ENCODE results near the gene ATG4C. TPM values are rescaled to one million over a fixed set of nuclear protein-coding genes. Genes with fewer than 3 reads are reported as not detected.

The ATG4C gene
- total RNA-seq, 1 donor from 2014 or later: 39.5 TPM

DNA sequence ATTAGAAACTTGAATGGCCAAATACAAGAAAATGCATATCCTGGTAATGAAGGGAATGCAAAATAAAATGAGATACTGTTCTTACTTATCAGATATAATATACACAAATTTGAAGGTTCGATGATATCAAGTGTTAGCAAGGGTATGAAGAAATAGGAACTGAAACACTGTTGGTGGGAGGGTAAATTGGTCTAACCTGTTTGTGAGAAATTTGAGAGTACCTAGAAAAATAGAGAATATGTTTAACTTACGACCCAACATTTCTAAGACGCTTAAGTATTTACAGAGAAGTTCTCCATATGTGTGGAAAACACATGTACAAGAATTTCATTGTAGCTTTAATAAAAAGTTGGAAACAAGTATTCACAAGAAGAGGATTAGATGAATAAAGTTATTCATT lies 25.9 kb downstream of the ATG4C start:
- Mint-ChIP-seq H3K27ac (no peak overlapping the region), H3K4me1 (no peaks in the 10 kb centered on the region), H3K4me3 (no peak overlapping the region), H3K9me3 (peaks cover 3% of the 10 kb centered on the region), H3K27me3 (ENCODE audit: insufficient read depth, low read depth) (no peaks in the 10 kb centered on the region), H3K36me3 (peaks cover 52% of the 10 kb centered on the region)
- Histone ChIP-seq H3K9me3 (ENCODE audit: low read depth) (no peaks in the 10 kb centered on the region), H3K4me1 (peaks cover 7% of the 10 kb centered on the region), H3F3A (ENCODE audit: low read depth) (no peaks in the 10 kb centered on the region), H4K20me1 (ENCODE audit: low read depth) (no peaks in the 10 kb centered on the region), H3K27ac (no peak overlapping the region), H3K79me2 (ENCODE audit: low read depth) (no peaks in the 10 kb centered on the region), H3K36me3 (peaks cover 7% of the 10 kb centered on the region), H3K27me3 (no peaks in the 10 kb centered on the region), H2AFZ (replicated peaks) (no peak overlapping the region), H3K4me2 (no peak overlapping the region), H3K4me3 (no peak overlapping the region), H3K9ac (no peak overlapping the region)
- TF ChIP-seq EZH2phosphoT487 (IDR thresholded peaks at IDR 0.05) (no peak), EZH2 (IDR thresholded peaks at IDR 0.05) (no peak)
- TF ChIP-seq, protein P1, sequence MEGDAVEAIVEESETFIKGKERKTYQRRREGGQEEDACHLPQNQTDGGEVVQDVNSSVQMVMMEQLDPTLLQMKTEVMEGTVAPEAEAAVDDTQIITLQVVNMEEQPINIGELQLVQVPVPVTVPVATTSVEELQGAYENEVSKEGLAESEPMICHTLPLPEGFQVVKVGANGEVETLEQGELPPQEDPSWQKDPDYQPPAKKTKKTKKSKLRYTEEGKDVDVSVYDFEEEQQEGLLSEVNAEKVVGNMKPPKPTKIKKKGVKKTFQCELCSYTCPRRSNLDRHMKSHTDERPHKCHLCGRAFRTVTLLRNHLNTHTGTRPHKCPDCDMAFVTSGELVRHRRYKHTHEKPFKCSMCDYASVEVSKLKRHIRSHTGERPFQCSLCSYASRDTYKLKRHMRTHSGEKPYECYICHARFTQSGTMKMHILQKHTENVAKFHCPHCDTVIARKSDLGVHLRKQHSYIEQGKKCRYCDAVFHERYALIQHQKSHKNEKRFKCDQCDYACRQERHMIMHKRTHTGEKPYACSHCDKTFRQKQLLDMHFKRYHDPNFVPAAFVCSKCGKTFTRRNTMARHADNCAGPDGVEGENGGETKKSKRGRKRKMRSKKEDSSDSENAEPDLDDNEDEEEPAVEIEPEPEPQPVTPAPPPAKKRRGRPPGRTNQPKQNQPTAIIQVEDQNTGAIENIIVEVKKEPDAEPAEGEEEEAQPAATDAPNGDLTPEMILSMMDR (IDR thresholded peaks at IDR 0.05): no peak
- DNase-seq (ENCODE audit: low spot score): no peak

DNA sequence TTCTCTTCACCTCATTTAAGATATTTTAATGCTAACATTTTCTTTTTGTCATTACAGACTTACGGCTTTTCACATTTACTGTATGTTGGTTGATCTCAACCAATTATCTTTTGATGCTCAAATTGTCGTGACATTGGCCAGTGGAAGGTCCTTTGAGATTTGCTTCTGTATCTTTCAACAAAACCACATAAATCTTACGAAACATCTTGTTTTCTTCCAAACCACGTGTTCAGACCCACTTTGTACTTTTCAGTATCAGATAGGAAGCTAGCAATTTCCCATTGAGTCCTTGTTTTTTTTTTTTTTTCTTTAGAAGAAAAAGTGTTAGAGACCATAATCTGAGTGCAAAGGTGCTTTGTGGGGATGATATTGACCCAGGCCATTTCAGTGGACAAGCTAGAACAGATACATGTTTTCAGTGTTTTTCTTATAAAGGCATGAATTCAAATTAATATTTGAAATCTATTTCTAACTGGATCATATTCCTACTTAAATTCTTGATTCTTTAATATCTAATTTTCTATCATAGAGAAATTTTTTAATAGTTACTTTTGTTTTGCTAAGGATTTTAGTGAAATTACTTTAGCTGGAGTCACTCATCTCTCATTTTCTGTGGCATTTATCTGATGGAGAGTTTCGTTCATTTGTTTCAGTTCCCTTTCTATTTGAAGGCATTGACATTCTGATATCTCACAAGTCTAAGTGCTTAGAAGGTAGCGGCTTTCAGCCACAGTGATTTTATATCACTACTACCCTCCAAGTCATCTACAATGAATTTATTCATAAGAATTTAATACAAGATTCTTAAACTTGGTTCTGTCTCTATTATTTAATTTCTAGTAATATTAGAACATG lies 26.7 kb downstream of the ATG4C start:
- no peak overlapping the region for H3K4me3 Mint-ChIP-seq
- Histone ChIP-seq H3F3A (ENCODE audit: low read depth) (no peaks in the 10 kb centered on the region), H4K20me1 (ENCODE audit: low read depth) (no peaks in the 10 kb centered on the region), H3K9me3 (ENCODE audit: low read depth) (no peaks in the 10 kb centered on the region), H3K4me2 (no peak overlapping the region), H3K36me3 (peaks cover 7% of the 10 kb centered on the region), H3K4me3 (no peak overlapping the region), H3K4me1 (peaks cover 7% of the 10 kb centered on the region), H3K27ac (no peak overlapping the region), H3K27me3 (no peaks in the 10 kb centered on the region), H3K9ac (no peak overlapping the region), H3K79me2 (ENCODE audit: low read depth) (no peaks in the 10 kb centered on the region), H2AFZ (replicated peaks) (no peak overlapping the region)
- H3K27ac Mint-ChIP-seq: no peak overlapping the region
- H3K27me3 Mint-ChIP-seq (ENCODE audit: insufficient read depth, low read depth): no peaks in the 10 kb centered on the region
- no peak for DNase-seq (ENCODE audit: low spot score)
- peaks cover 52% of the 10 kb centered on the region for H3K36me3 Mint-ChIP-seq
- peaks cover 3% of the 10 kb centered on the region for H3K9me3 Mint-ChIP-seq
- no peaks in the 10 kb centered on the region for H3K4me1 Mint-ChIP-seq
- TF ChIP-seq EZH2phosphoT487 (IDR thresholded peaks at IDR 0.05): no peak
- no peak for TF ChIP-seq EZH2 (IDR thresholded peaks at IDR 0.05)
- TF ChIP-seq, protein P1 (IDR thresholded peaks at IDR 0.05): no peak

DNA sequence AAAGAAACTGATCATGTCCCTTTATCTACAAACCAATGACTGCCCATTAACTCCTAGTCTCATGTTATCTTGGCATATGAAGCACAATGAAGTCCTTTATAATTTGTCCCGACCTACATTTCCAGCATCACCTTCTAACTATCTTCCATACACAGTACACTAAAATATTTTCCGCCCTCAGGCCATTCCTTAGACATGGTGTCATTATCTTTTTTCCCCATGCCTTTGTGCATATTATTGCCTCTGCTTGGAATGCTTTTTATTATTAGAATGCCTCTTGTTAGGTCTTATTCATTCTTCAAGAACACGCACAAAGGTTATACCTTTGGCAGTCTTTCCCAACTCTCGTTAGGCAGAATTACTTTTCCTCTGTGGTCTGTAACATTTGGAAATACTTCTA lies 39.6 kb downstream of the ATG4C start:
- H3K27me3 Mint-ChIP-seq (ENCODE audit: insufficient read depth, low read depth): no peaks in the 10 kb centered on the region
- DNase-seq (ENCODE audit: low spot score): no peak
- H3K4me1 Mint-ChIP-seq: no peaks in the 10 kb centered on the region
- Histone ChIP-seq H3K27ac (no peak overlapping the region), H3F3A (ENCODE audit: low read depth) (peaks cover 3% of the 10 kb centered on the region), H3K27me3 (no peaks in the 10 kb centered on the region), H3K9me3 (ENCODE audit: low read depth) (no peaks in the 10 kb centered on the region), H3K79me2 (ENCODE audit: low read depth) (no peaks in the 10 kb centered on the region), H3K9ac (no peak overlapping the region), H2AFZ (replicated peaks) (no peak overlapping the region), H3K36me3 (peaks cover 4% of the 10 kb centered on the region), H3K4me1 (no peaks in the 10 kb centered on the region), H3K4me3 (no peak overlapping the region), H4K20me1 (ENCODE audit: low read depth) (no peaks in the 10 kb centered on the region), H3K4me2 (no peak overlapping the region)
- no peak overlapping the region for H3K4me3 Mint-ChIP-seq
- H3K27ac Mint-ChIP-seq: no peak overlapping the region
- peaks cover 11% of the 10 kb centered on the region for H3K36me3 Mint-ChIP-seq
- no peak for TF ChIP-seq EZH2 (IDR thresholded peaks at IDR 0.05)
- TF ChIP-seq, protein P1 (IDR thresholded peaks at IDR 0.05): no peak
- no peak for TF ChIP-seq EZH2phosphoT487 (IDR thresholded peaks at IDR 0.05)
- H3K9me3 Mint-ChIP-seq: no peaks in the 10 kb centered on the region

Measured in neural progenitor cell (in vitro differentiated cells).